HG02885 (cell line): ENCODE data around the gene DDX56.

Experiments
- ATAC-seq: cut with Tn5 transposase; IDR thresholded peaks from one replicate; pipeline ENCODE4 v1.9.1; 2021; ENCODE audit warnings: mild to moderate bottlenecking; ENCODE audit not compliant: unreplicated experiment, poor library complexity

The DDX56 gene

DNA sequence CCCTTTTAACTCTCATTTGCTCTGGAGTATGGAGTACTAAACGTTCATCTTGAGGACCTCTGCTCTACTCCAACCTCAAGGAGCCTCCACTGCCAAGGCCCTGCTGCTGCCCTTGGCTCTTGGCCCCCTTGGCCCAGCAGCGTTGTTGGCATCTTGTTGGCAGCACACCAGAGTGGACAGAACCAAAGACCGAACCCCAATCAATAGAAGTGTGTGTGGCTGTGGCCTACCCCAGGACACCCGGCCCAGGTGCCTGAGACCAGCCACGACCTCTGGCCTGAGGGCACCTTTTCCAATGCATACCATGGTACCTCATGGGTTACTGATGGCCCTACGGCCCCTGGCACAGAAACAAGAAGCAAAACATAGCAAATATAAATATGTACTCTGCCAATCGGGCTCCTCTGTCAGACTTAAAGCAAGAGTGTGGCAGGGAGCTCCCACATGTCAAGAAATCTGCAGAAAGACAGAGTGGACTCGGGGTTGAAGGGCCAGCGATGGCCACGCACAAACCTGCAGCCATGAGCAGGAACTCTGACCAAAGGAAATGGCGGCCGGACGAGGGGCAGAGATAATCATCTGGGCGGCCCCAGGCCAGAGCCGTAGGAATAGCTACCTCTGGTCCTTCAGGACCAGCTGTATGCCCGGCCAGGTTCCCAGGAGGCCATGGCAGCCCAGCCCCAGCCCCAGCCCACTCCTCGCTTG lies 35.5 kb downstream of the DDX56 start:
- ATAC-seq: no peak

DNA sequence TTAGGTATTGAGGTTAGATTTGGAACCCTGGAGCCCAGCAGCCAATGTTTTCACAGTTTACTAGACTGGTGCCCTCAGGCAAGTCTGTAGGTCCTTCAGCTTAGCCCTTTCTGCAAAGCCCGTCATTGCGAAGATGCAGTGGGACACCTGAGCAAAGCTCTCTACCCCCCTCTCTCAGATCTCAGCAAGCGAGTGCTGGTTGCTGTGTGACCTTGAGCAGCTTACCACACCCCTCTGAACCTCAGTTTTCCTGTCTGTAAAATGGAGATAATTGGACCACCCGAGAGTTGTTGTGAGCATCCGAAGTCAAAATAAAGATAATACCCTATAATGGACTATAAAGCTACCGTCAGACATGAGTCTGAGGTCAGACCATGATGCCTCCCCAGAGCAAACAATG lies 36.3 kb downstream of the DDX56 start:
- no peak for ATAC-seq

DNA sequence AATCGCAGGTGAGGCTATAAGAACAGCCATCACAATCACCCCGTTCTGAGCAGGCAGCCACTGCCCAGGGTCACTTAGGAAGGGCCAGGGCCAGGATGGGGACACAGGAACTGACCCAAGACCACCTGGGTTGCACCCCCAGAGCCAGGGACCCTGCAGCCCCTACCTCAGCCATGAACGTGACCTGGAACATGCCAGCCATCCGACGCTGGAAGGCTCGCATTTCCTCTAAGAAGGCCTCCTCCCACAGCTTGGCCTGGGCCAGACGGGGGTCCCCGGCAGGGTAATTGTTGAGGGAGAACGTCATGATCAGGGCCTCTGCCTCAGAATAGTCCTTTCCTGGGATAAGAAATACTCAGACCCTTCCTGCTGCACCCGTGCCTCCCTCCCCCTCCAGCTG lies 37.6 kb downstream of the DDX56 start:
- ATAC-seq: no peak

DNA sequence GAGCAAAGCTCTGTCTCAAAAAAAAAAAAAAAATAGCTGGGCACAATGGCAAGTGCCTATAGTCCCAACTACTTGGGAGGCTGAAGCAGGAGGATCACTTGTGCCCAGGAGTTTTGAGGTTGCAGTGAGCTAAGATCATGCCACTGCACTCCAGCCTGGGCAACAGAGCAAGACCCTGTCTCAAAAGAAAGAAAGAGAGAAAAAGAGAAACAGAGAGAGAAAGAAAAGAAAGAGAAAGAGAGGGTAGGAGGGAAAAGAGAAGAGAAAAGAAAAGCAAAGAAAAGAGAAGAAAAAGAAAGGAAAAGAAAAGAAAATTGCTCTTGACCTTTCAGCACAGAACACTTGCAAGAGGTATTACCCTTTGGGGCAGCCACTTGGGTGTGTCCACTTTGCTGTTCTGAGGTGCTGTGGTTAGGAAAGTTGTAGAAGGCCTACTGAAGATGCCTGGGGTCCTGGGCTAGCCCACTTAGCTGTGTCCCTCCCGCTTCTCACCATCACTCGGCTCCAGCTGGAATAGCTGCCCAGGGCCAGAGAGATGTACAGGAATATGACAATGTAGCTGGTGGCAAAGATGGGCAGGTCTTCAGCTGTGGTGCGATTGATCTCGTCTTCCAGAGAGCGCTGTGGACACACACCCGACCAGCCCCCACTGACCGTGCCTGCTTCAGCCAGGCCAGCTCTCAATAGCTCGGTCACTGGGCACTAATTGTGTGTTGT lies 38.2 kb downstream of the DDX56 start:
- ATAC-seq: no peak

DNA sequence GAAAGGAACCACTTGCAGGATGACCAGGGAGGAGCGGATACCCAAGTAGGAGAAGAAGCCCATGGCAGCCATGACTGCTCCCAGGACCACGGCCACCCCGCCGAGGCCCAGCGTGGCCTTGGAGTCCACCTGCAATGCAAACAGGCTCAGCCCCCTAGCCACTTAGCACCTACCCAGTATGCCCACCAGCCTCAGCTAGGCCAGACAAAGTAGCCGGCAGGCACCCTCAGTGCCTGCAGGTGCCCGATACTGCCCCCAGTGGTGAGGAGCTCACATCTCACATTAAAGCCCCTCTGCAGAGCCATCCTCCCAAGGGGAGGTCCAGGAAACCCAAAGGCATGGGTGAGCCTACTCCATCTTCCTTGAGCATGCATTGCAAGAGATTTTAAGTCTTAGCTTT lies 39.2 kb downstream of the DDX56 start:
- no peak for ATAC-seq

DNA sequence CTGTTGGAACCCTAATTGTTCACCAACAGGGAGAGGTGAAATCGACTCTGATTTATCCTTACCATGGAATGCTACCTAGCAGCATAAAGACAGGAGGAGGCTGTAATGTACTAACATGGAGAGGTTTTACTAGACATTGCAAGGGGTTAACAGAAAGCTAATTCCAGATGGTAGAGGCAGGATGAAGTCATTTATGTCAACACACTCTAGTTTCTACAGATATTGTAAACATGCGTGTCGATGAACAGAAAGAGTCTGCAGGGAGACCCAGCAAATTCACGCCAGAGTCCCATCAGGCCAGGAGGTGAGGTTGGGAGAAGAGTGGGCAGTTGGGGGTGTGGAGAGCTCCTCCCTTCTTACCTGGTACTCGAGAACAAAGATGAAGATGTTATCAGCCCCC lies 39.6 kb downstream of the DDX56 start:
- ATAC-seq: no peak

DNA sequence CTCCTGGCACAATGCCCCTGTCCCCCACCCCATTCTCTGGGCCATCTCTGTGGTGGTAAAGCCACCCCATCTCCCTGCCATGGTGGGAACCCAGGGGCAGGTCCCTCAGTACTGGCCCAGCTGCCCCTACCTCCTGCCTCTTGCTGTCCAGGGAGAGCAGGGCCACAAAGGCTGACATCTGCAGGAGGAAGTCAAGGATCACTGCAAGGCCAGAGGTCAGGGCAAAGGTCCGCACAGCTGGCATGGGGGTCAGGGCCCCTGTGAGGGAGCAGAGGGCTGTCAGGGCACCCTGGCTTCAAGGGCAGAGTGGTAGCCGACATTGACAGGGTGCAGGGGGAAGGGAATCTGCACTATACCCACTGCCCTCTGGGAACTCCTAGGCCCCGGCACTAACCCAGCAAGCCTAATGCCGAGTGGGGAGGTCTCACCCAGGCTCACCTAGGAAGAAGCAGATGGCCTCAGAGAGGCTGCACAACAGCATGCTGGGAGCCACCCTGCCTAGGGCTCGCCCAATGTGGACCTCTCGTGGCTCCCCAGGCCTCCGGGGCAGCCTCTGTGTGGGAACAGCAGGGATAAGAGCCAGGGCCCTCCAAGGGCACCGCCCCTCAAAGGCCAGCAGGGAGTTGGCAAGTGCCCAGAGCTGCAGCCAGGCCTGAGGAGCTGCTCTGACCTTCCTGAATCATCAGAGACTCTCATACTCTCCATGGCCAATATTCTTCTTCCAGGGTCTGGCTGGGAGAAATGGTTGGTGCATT lies 40.2 kb downstream of the DDX56 start:
- no peak for ATAC-seq

DNA sequence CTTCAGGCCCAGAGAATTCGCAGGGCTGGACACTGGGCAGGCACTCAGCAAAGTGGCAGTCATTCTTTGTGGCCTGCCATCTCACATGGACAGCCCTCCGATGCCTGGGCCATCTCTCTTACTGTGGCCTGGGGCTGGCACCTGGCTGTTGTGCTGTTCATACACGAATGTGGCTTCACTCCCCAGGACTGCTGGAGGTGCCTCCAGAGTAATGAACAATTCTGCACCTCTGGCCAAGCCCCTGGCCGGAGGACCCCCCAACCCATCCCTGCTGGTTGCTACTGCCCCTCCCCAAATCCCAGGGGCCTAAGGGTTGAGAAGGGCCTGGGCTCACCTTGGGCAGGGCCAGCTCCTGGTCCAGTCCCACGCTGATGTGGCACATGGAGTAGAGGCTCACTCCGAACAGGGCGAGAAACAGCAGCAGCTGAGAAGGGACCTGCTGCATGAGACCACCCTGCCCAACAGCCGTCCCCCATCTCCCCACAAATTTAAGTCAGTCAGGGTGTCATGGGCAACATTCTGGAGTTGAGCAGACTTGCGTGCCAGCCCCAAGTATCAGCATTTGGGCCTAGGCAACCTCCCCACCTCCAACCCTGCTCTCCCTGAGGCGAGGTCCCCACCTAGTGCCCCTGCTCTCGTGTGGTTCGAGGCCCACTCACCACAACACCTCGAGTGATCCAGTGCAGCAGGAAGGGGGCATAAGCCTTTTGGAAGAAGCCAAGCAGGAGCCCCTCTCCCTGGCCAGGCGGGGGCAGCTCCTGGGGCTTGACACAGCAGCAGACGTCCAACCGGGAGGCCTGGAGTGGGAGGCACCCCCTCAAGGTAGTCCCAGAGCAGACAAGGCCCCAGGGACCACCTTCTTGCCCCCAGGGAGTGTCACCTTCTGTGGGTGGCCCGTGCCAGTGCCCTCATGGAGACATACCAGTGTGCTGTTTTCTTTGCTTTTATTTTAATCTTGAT lies 42.0 kb downstream of the DDX56 start:
- no peak for ATAC-seq

DNA sequence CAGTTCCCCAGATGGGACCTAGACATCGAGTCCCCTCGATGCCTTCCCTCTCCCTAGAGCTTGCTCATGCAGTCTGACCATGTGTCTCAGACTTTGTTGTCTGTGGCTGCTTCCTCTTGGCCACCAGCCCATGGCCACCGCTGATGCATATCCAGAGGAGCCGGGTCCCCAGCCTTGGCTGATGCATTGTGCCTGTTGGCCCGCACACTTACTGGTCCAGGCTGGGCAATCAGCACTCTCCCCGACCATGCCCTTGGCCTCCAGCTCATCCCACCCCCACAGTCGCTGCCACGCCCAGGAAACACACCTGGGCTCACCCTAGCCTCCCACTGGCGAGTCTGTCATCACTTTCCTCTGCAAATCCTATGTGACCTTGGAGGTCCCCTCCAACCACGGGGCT lies 42.7 kb downstream of the DDX56 start:
- ATAC-seq: no peak

DNA sequence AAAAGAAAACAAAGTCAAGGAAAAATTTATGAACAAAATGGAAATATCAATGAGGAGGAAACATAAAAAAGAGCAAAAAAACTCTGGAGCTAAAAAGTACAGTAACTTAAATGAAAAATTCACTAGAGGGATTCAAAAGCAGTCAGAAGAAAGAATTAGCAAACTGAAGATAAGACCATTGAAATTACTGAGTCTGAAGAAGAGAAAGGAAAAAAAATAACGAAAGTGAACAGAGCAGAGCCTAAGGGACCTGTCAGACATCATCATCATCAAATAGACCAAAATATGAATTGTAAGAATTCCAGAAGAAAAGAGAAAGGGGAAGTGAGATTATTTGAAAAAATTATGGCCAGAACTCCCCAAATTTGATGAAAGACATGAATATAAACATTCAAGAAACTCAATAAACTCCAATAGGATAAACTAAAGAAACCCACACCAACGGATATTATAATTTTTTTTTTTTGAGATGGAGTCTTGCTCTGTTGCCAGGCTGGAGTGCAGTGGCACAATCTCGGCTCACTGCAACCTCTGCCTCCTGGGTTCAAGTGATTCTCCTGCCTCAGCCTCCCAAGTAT lies 48.8 kb downstream of the DDX56 start:
- ATAC-seq: no peak

DNA sequence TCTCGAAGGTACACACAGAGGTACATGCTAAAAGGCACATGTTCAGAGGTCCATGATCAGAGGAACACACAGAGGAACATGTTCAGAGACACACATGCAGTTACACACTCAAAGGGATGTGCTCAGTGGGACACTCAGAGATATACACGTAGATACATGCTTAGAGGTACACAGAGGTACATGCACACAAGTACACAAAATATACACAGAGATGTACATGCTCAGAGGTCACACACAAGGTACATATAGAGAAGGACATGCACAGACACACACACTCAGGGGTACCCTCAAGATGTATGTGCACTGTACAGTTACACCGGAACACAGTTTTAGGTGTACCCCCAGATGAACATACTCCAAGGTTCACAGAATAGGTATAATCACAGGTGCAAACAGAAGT lies 51.4 kb downstream of the DDX56 start:
- ATAC-seq: no peak

DNA sequence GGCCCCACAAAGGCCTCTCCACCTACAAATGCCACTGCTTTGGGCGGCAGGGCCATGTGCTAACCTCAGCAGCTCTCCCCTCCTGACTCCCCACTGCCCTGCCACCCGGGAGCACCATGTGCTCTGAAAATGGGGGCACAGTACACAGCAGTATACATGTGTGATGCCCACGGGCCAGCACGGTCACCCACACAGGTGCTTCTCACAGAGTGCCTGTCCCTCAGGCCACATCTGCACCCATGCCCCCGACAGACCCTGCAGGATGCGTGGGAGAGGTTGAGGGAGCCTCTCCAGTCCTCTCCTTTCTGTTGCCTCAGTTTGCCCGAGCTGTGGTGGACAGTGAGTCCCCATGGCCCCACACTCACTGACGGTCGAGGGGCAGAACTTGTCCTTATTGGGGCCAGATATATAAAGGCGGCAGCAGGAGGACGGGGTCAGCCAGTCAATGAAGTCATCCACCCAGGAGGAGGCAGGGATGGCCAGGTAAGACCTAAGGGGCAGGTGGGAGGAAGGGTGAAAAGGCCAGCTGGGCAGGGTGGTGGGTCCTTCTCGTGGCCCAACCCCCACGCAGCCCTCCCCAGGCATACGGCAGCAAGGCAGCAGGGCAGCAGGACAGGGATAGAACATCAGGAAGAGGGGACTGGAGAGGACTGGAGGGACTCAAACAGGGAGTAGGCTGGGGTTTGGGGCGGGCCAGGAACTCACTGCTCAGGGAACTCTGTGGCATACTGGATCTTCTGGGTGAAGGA lies 52.2 kb downstream of the DDX56 start:
- ATAC-seq: no peak

DNA sequence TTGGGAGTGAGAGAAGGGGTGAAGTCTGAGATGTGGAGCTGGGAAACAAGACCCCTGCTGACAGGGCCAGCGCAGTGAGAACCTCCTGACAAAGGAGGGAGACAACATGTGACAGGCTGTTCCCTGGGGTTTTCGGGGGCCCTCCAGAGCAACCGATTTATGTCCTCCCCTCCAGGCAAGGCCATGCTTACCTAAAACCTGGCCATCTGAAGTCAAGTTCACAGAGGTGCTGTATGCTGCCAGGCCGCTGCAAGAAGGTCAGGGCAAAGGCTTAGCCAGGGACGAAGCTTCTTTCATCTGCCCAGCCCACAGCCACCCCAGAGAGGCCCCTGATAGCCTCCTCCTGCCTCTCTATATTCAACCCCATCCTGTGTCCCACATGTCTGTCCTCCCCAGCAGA lies 53.1 kb downstream of the DDX56 start:
- no peak for ATAC-seq

DNA sequence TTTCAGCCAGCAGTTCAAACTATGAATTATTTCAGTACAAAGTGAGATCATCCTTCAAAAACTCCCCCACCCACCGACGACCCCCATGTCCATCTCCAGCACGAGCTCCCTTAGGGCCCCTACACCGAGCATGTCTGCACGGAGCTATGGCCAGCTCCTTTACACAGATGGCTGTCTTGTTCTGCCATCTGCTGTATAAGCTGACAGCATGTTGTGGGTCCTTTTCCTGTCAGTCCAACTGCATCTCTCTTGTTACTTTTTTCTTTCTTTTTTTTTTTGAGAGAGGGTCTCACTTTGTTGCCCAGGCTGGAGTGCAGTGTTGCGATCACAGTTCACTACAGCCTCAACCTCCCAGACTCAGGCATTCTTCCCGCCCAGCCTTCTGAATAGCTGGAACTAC lies 54.2 kb downstream of the DDX56 start:
- no peak for ATAC-seq

DNA sequence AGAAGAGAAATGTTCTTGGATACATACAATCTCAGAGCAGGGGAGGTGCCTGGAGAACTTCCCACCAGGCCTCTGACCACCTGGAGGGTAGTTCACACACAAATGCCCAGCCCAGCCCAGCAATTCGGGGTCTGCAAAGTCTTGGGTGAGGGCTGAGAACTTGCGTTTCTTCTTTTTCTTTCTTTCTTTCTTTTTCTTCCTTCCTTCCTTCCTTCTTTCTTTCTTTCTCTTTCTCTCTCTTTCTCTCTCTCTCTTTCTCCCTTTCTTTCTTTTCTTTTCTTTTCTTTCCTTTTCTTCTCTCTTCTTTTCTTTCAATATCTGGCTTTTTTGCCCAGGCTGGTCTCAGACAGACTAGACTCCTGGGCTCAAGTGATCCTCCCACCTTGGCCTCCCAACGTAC lies 54.9 kb downstream of the DDX56 start:
- ATAC-seq: no peak

DNA sequence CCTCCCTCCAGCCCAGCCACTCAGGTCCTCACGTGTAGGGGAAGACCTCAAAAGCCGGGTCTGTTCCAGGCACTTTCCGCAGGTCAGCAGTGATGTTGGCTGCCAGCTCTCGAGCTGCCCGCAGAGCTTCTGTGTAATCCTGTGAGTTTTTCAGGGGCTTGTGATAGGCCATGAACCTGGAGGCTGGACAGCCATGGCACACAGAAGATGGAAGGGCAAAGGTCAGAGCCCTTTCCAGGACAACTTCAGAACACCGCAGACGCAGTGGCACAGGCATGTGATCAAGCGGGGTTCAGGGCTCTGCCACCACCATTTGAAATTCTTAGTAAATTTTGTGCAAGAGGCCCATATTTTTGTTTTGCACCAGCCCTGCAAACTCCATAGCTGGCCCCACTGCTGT lies 56.5 kb downstream of the DDX56 start:
- ATAC-seq: no peak
